Smooth muscle cell (in vitro differentiated cells): Measurements from ENCODE around the gene SSBP4. TPM values are rescaled to one million over a fixed set of nuclear protein-coding genes. Genes with fewer than 3 reads are reported as not detected.

Experiments
- DNase-seq: peaks from one replicate; lab custom pipeline; 2025; ENCODE audit not compliant: unreplicated experiment; lab: John Stamatoyannopoulos, UW
- H2AFZ ChIP-seq: fragments of 200-600 bp; sonication (generic); 2 replicates; pipeline ENCODE4 v1.6.0; 2016; ENCODE audit warnings: antibody characterized with exemption, low read depth, mild to moderate bottlenecking
- H3F3A ChIP-seq: fragments of 200-600 bp; sonication (generic); 2 replicates; pipeline ENCODE4 v1.6.0; 2017; ENCODE audit warnings: antibody characterized with exemption, low read depth
- H3K27ac ChIP-seq: fragments of 200-600 bp; sonication (generic); 2 replicates; pipeline ENCODE4 v1.5.1; 2016; ENCODE audit warnings: low read depth, mild to moderate bottlenecking
- H3K27me3 ChIP-seq: fragments of 200-600 bp; sonication (generic); 2 replicates; pipeline ENCODE4 v1.6.1; 2016; ENCODE audit warnings: low read depth, mild to moderate bottlenecking
- H3K36me3 ChIP-seq: fragments of 200-600 bp; sonication (generic); 2 replicates; pipeline ENCODE4 v1.5.1; 2016; ENCODE audit warnings: low read depth
- H3K4me1 ChIP-seq: fragments of 200-600 bp; sonication (generic); 2 replicates; pipeline ENCODE4 v1.5.1; 2016; ENCODE audit warnings: low read depth
- H3K4me2 ChIP-seq: fragments of 200-600 bp; sonication (generic); 2 replicates; pipeline ENCODE4 v1.6.0; 2016; ENCODE audit warnings: mild to moderate bottlenecking
- H3K4me3 ChIP-seq: fragments of 200-600 bp; sonication (generic); 2 replicates; pipeline ENCODE4 v1.5.1; 2016; ENCODE audit warnings: mild to moderate bottlenecking
- H3K79me2 ChIP-seq: fragments of 200-600 bp; sonication (generic); 2 replicates; pipeline ENCODE4 v1.6.0; 2016; ENCODE audit warnings: low read depth, mild to moderate bottlenecking
- H3K9ac ChIP-seq: fragments of 200-600 bp; sonication (generic); 2 replicates; pipeline ENCODE4 v1.6.0; 2016; ENCODE audit warnings: low read depth
- H3K9me3 ChIP-seq: fragments of 200-600 bp; sonication (generic); replicated peaks from 2 replicates; pipeline ENCODE4 v1.5.1; 2016; ENCODE audit warnings: low read depth
- H4K20me1 ChIP-seq: fragments of 200-600 bp; sonication (generic); 2 replicates; pipeline ENCODE4 v1.6.0; 2016; ENCODE audit warnings: low read depth
- WGBS: methylation state at CpG from one replicate; pipeline ENCODE4 v1.1.7; 2016; ENCODE audit warnings: low lambda C conversion rate; 5-methylcytosine and 5-hydroxymethylcytosine counted together
- polyA plus RNA-seq: library from polyadenylated mRNA; unstranded; fragments of >200 nt; fragmentation: Nextera tagmentation; extraction: Ambion mirVana; gene quantifications from 2 replicates; pipeline ENCODE4 v1.2.1, GENCODE V29; 2016
- total RNA-seq: library from RNA; depleted of rRNA; stranded (reverse); fragments of >200 nt; gene quantifications from 2 replicates; pipeline ENCODE4 v1.2.3, GENCODE V29; 2014
- TF ChIP-seq, protein P1 (sequence below): fragments of 200-600 bp; sonication (generic); IDR thresholded peaks from 2 replicates; pipeline ENCODE4 v1.5.1; 2017; ENCODE audit warnings: borderline replicate concordance, mild to moderate bottlenecking, antibody characterized with exemption; ENCODE audit not compliant: insufficient read depth, poor library complexity, severe bottlenecking

The SSBP4 gene
- total and polyA plus RNA-seq, 2 experiments from 2014 or later = 44.1 to 124 TPM

DNA sequence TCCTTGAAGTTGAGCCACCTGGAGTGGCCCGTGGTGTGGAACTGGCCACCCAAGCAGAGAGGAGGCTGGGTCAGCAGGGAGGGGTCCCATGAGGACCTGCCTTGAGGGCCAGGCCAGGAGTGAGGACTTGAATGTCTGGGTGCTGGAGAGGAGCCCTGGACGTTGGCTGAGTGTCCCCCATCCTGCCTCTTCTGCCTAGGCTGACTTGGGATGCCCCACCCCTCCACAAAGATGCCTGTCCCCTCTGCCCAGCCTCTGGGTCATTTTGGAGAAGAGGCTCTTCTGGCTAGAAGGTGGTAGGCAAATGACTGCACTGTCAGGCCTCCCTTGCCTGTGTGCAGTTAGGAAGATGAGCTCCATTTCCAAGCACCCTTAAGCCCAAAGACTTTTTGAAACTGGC is 1.7 kb downstream of the SSBP4 start:
- Histone ChIP-seq H3K9me3 (no peaks in the 10 kb centered on the region), H3K27me3 (no peaks in the 10 kb centered on the region), H3K9ac (no peak overlapping the region), H3K79me2 (peaks cover 37% of the 10 kb centered on the region), H3K4me1 (peaks cover 25% of the 10 kb centered on the region), H3K27ac (no peak overlapping the region), H3K36me3 (no peaks in the 10 kb centered on the region), H3F3A (peaks cover 7% of the 10 kb centered on the region), H3K4me3 (no peak overlapping the region), H4K20me1 (peaks cover 58% of the 10 kb centered on the region), H3K4me2 (peak overlapping the region; percentile 82), H2AFZ (no peak overlapping the region)
- no peak for DNase-seq
- TF ChIP-seq, protein P1, sequence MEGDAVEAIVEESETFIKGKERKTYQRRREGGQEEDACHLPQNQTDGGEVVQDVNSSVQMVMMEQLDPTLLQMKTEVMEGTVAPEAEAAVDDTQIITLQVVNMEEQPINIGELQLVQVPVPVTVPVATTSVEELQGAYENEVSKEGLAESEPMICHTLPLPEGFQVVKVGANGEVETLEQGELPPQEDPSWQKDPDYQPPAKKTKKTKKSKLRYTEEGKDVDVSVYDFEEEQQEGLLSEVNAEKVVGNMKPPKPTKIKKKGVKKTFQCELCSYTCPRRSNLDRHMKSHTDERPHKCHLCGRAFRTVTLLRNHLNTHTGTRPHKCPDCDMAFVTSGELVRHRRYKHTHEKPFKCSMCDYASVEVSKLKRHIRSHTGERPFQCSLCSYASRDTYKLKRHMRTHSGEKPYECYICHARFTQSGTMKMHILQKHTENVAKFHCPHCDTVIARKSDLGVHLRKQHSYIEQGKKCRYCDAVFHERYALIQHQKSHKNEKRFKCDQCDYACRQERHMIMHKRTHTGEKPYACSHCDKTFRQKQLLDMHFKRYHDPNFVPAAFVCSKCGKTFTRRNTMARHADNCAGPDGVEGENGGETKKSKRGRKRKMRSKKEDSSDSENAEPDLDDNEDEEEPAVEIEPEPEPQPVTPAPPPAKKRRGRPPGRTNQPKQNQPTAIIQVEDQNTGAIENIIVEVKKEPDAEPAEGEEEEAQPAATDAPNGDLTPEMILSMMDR = no peak
- WGBS = 73% methylated on average over 2 of the region's 2 CpGs

DNA sequence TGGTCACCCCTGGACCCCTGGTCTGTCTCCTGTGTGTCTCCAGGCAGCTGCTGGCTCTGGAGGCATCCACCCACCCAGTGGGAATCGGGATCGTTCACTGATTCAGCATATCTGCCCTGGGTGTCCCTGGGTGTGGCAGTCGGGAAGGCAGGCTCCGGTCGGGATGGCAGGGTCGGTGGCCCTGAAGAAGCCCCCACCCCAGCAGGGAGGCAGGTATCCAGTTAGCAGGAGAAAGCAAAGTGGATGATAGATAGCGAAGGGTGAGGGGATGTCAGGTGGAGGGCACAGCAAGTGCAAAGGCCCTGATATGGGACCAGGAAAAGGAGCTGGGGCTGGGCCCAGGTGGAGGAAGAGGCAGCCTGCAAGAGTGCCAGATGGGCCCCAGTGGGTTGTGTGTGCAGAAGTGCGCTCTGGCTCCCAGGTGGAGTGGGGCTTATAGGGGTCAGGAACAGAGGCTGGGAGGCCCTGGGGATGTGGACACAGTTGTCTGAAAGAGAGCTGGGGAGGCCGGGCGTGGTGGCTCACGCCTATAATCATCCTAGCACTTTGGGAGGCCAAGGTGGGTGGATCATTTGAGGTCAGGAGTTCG is 2.3 kb downstream of the SSBP4 start:
- H4K20me1 ChIP-seq = peaks cover 63% of the 10 kb centered on the region
- TF ChIP-seq, protein P1 = no peak
- DNase-seq = no peak
- H2AFZ ChIP-seq = no peak overlapping the region
- H3K27ac ChIP-seq = no peak overlapping the region
- H3K9me3 ChIP-seq = no peaks in the 10 kb centered on the region
- H3K4me3 ChIP-seq = no peak overlapping the region
- H3K36me3 ChIP-seq = no peaks in the 10 kb centered on the region
- WGBS = 94% methylated on average over 12 of the region's 12 CpGs
- H3K9ac ChIP-seq = no peak overlapping the region
- H3K4me1 ChIP-seq = peaks cover 25% of the 10 kb centered on the region
- H3K27me3 ChIP-seq = no peaks in the 10 kb centered on the region
- peaks cover 7% of the 10 kb centered on the region for H3F3A ChIP-seq
- no peak overlapping the region for H3K4me2 ChIP-seq
- peaks cover 37% of the 10 kb centered on the region for H3K79me2 ChIP-seq

DNA sequence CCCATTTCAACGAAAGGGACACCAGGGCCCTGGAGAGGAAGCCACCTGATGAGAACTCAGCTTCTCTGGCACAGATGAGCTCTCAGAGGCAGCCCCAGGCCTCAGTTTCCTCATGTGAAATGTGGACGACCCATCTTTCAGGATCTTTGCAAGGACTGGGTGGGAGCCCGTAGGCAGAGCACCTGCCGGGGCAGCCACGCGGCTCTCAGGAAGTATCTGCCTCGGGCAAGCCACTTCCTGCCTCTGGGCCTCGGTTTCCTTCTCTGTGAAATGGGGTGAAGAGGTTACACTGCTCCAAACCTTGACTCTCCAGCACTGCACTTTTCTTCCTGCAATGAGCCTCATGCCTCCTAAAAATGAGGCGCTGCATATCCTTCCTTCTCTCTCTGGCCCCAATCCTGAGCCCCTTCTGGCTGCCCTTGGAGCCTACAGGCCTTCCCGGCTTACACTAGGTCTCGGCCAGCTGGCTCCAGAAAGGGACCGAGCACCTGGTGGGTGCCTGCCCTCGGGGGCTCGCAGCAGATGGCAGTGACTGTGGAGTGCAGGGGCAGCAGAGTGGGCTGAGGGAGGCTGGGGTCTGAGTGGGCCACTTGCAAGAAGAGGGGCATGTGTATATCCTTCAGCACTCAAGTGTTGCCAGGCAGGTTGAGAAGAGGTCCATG is 3.5 kb downstream of the SSBP4 start:
- H3K27ac ChIP-seq = no peak overlapping the region
- H4K20me1 ChIP-seq = peaks cover 74% of the 10 kb centered on the region
- H3K79me2 ChIP-seq = peaks cover 37% of the 10 kb centered on the region
- no peaks in the 10 kb centered on the region for H3K9me3 ChIP-seq
- no peak for DNase-seq
- H3K4me3 ChIP-seq = no peak overlapping the region
- H3K9ac ChIP-seq = no peak overlapping the region
- peaks cover 7% of the 10 kb centered on the region for H3F3A ChIP-seq
- no peak overlapping the region for H3K4me2 ChIP-seq
- no peak overlapping the region for H2AFZ ChIP-seq
- peaks cover 22% of the 10 kb centered on the region for H3K4me1 ChIP-seq
- 95% methylated on average over 14 of the region's 14 CpGs for WGBS
- H3K36me3 ChIP-seq = no peaks in the 10 kb centered on the region
- no peaks in the 10 kb centered on the region for H3K27me3 ChIP-seq
- TF ChIP-seq, protein P1 = no peak
